ENCODE results near the gene LDLRAD4. TPM values are rescaled to one million over a fixed set of nuclear protein-coding genes. Genes with fewer than 3 reads are reported as not detected.

Gene LDLRAD4
- total RNA-seq, 2 donors from 2014 or later, result 33.1 to 41.2 TPM

- DNase-seq (ENCODE audit: low spot score), result no peak
- Histone ChIP-seq H3K27me3 (no peaks in the 10 kb centered on the region), H3K27ac (no peak overlapping the region), H3K4me3 (no peak overlapping the region), H3K4me1 (peaks cover 0 to 28% of the 10 kb centered on the region in 2 donors), H3K36me3 (no peaks in the 10 kb centered on the region), H3K9me3 (no peaks in the 10 kb centered on the region)
- TF ChIP-seq, protein P1, sequence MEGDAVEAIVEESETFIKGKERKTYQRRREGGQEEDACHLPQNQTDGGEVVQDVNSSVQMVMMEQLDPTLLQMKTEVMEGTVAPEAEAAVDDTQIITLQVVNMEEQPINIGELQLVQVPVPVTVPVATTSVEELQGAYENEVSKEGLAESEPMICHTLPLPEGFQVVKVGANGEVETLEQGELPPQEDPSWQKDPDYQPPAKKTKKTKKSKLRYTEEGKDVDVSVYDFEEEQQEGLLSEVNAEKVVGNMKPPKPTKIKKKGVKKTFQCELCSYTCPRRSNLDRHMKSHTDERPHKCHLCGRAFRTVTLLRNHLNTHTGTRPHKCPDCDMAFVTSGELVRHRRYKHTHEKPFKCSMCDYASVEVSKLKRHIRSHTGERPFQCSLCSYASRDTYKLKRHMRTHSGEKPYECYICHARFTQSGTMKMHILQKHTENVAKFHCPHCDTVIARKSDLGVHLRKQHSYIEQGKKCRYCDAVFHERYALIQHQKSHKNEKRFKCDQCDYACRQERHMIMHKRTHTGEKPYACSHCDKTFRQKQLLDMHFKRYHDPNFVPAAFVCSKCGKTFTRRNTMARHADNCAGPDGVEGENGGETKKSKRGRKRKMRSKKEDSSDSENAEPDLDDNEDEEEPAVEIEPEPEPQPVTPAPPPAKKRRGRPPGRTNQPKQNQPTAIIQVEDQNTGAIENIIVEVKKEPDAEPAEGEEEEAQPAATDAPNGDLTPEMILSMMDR (IDR thresholded peaks at IDR 0.05), result no peak
Observed at GRCh38 chr18:13433125-13433524, 214.6 kb downstream of the LDLRAD4 start.

DNA sequence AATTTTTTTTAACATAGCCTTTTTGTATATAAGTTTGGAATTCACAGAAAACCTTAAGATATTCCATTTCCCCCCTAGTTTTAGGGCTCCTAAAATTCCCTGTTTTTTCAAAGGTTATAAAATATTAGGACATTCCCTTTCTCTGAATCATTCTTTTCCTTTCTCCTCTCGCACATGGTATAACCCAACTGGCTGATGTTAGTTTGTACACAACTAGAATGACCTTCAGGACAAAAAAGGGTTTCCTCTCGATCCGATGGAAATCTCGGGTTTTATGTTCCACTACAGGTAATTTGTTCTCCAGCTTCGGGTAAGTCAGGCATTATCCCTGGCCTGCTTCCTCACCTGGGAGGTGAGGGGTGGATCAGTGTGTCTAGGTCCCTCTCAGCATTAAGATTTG is 215.1 kb downstream of the LDLRAD4 start:
- Histone ChIP-seq H3K36me3 (no peaks in the 10 kb centered on the region), H3K27me3 (no peaks in the 10 kb centered on the region), H3K27ac (no peak overlapping the region), H3K4me3 (no peak overlapping the region), H3K4me1 (peaks cover 0 to 23% of the 10 kb centered on the region in 2 donors), H3K9me3 (no peaks in the 10 kb centered on the region)
- no peak for DNase-seq (ENCODE audit: low spot score)
- TF ChIP-seq, protein P1 (IDR thresholded peaks at IDR 0.05), result no peak

DNA sequence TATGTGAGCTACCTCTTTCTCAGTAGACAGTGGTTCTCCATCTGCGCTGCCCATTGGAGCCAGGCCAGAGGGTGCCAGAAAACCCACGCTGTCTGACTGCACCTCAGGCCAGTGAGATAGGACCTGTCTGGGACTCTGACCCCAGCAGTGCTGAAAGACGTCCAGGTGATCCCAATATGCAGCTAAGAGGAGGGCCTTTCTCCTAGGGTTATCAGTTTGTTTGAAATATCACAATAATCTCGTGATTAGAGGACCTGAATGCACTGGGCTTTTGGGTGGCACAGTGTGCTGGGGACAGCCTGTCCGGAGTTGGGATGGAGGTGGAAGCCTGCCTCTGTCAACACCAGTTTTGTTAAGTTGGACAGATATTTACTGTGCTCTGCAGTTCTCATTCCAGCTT is 216.3 kb downstream of the LDLRAD4 start:
- TF ChIP-seq, protein P1 (IDR thresholded peaks at IDR 0.05), result no peak
- Histone ChIP-seq H3K4me3 (no peak overlapping the region), H3K36me3 (no peaks in the 10 kb centered on the region), H3K9me3 (no peaks in the 10 kb centered on the region), H3K27me3 (no peaks in the 10 kb centered on the region), H3K27ac (peak overlapping the region; percentile 65 to 73), H3K4me1 (peaks cover 0 to 23% of the 10 kb centered on the region in 2 donors)
- no peak for DNase-seq (ENCODE audit: low spot score)

DNA sequence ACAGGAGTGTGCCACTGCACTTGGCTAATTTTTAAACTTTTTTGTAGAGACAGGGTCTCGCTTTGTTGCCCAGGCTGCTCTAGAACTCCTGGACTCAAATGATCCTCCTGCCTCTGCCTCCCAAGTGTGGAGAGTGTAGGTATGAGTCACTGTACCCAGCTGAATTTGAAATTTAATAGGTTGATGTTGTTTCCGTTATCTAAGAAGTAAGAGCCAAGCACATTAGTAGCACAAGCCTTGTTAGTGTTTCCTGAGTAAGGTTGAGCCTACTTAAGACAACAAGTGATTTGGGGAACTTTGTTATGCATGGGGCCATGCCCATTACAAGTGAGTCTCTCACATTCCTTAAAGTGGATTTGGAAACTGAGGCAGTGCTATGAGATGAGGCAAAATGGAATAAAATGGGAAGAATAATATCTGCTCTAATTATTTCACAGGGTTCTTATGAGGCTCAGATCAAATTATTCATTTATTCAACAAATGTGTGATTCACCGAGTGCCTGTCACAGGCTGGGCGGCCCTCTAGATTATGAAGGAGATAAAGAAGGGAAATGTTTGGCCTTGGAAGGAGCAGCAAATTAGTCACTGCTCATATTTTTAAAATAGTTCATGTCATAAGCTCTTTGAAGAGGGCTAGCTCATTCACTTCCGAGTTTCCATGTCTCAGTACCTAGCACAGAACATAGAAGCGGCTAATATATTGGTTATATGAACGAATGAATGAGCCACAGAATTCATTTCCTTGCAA is 217.2 kb downstream of the LDLRAD4 start:
- no peaks in the 10 kb centered on the region for H3K9me3 ChIP-seq
- no peak overlapping the region for H3K4me3 ChIP-seq
- no peaks in the 10 kb centered on the region for H3K36me3 ChIP-seq
- no peaks in the 10 kb centered on the region for H3K27me3 ChIP-seq
- no peak for DNase-seq (ENCODE audit: low spot score)
- peaks cover 0 to 23% of the 10 kb centered on the region in 2 donors for H3K4me1 ChIP-seq
- TF ChIP-seq, protein P1 (IDR thresholded peaks at IDR 0.05), result no peak
- peak overlapping the region; percentile 65 to 73 for H3K27ac ChIP-seq

GRCh38 chr18:13436576-13436975 is 218.0 kb downstream of the LDLRAD4 start:
- H3K4me3 ChIP-seq, result no peak overlapping the region
- DNase-seq (ENCODE audit: low spot score), result no peak
- H3K9me3 ChIP-seq, result no peaks in the 10 kb centered on the region
- no peaks in the 10 kb centered on the region for H3K27me3 ChIP-seq
- TF ChIP-seq, protein P1 (IDR thresholded peaks at IDR 0.05), result no peak
- peak overlapping the region; percentile 65 to 73 for H3K27ac ChIP-seq
- H3K4me1 ChIP-seq, result peaks cover 0 to 23% of the 10 kb centered on the region in 2 donors
- H3K36me3 ChIP-seq, result no peaks in the 10 kb centered on the region
